HEK293 (cell line): ENCODE results near the gene TPI1.
A peak's percentile ranks its signal among the peaks of the same experiment; 100 is the strongest.

Experiments
- CTCF ChIP-seq: fragments of 450-650 bp; formaldehyde crosslinking; IDR thresholded peaks from 2 replicates; pipeline ENCODE4 v1.5.1; 2016; ENCODE audit warnings: missing biosample characterization, missing genetic modification characterization
- EGR2 ChIP-seq: fragments of 450-650 bp; formaldehyde crosslinking; IDR thresholded peaks from 2 replicates; pipeline ENCODE4 v1.5.1; 2016; ENCODE audit warnings: low read depth, missing biosample characterization, missing genetic modification characterization
- IKZF3 ChIP-seq: fragments of 450-650 bp; IDR thresholded peaks from 2 replicates; pipeline ENCODE4 v1.5.0; 2018; ENCODE audit warnings: missing biosample characterization, mild to moderate bottlenecking, missing genetic modification characterization, moderate library complexity
- KLF1 ChIP-seq: fragments of 450-650 bp; formaldehyde crosslinking; IDR thresholded peaks from 2 replicates; pipeline ENCODE4 v1.5.1; 2016; ENCODE audit warnings: missing biosample characterization, missing genetic modification characterization
- KLF10 ChIP-seq: fragments of 450-650 bp; IDR thresholded peaks from 2 replicates; pipeline ENCODE4 v1.5.1; 2018; ENCODE audit warnings: missing biosample characterization, mild to moderate bottlenecking, missing genetic modification characterization
- MZF1 ChIP-seq: fragments of 450-650 bp; formaldehyde crosslinking; IDR thresholded peaks from 2 replicates; pipeline ENCODE4 v1.5.1; 2017; ENCODE audit warnings: missing biosample characterization, missing genetic modification characterization, borderline replicate concordance
- SALL2 ChIP-seq: fragments of 450-650 bp; formaldehyde crosslinking; IDR thresholded peaks from 2 replicates; pipeline ENCODE4 v1.5.0; 2017; ENCODE audit warnings: missing biosample characterization, mild to moderate bottlenecking, missing genetic modification characterization, borderline replicate concordance
- TCF7L2 ChIP-seq: IDR thresholded peaks from 2 replicates; pipeline ENCODE4 v1.6.1; 2011; ENCODE audit warnings: low read depth, mild to moderate bottlenecking, inconsistent platforms, low read length, moderate library complexity, borderline replicate concordance
- TRIM28 ChIP-seq: IDR thresholded peaks from 2 replicates; pipeline ENCODE4 v1.6.1; 2011; ENCODE audit warnings: low read length, control low read depth, borderline replicate concordance
- ZBTB10 ChIP-seq: fragments of 450-650 bp; formaldehyde crosslinking; IDR thresholded peaks from 2 replicates; pipeline ENCODE4 v1.5.1; 2016; ENCODE audit warnings: missing biosample characterization, missing genetic modification characterization
- ZBTB20 ChIP-seq: fragments of 450-650 bp; formaldehyde crosslinking; IDR thresholded peaks from 2 replicates; pipeline ENCODE4 v1.5.1; 2016; ENCODE audit warnings: missing biosample characterization, missing genetic modification characterization
- ZBTB7A ChIP-seq: fragments of 450-650 bp; formaldehyde crosslinking; IDR thresholded peaks from 2 replicates; pipeline ENCODE4 v1.5.1; 2016; ENCODE audit warnings: low read depth, missing biosample characterization, missing genetic modification characterization
- ZNF114 ChIP-seq: fragments of 450-650 bp; formaldehyde crosslinking; IDR thresholded peaks from 2 replicates; pipeline ENCODE4 v1.5.0; 2017; ENCODE audit warnings: missing biosample characterization, missing genetic modification characterization
- ZNF24 ChIP-seq: fragments of 450-650 bp; formaldehyde crosslinking; IDR thresholded peaks from 2 replicates; pipeline ENCODE4 v1.5.1; 2016; ENCODE audit warnings: missing biosample characterization, missing genetic modification characterization
- ZNF248 ChIP-seq: fragments of 450-650 bp; formaldehyde crosslinking; IDR thresholded peaks from 2 replicates; pipeline ENCODE4 v1.5.1; 2017; ENCODE audit warnings: missing biosample characterization, missing genetic modification characterization
- ZNF266 ChIP-seq: fragments of 450-650 bp; formaldehyde crosslinking; IDR thresholded peaks from 2 replicates; pipeline ENCODE4 v1.5.1; 2016; ENCODE audit warnings: missing biosample characterization, missing genetic modification characterization, low read depth
- ZNF324 ChIP-seq: fragments of 450-650 bp; formaldehyde crosslinking; IDR thresholded peaks from 2 replicates; pipeline ENCODE4 v1.5.1; 2016; ENCODE audit warnings: missing biosample characterization, missing genetic modification characterization
- ZNF341 ChIP-seq: fragments of 450-650 bp; formaldehyde crosslinking; IDR thresholded peaks from 2 replicates; pipeline ENCODE4; 2016; ENCODE audit warnings: low read depth, missing biosample characterization, missing genetic modification characterization
- ZNF366 ChIP-seq: fragments of 450-650 bp; formaldehyde crosslinking; conservative IDR thresholded peaks from 2 replicates; pipeline ENCODE4 v1.5.1; 2016; ENCODE audit warnings: missing biosample characterization, missing genetic modification characterization
- ZNF501 ChIP-seq: fragments of 450-650 bp; formaldehyde crosslinking; IDR thresholded peaks from 2 replicates; pipeline ENCODE4 v1.5.1; 2016; ENCODE audit warnings: missing biosample characterization, missing genetic modification characterization
- ZNF600 ChIP-seq: fragments of 450-650 bp; formaldehyde crosslinking; IDR thresholded peaks from 2 replicates; pipeline ENCODE4 v1.5.1; 2016; ENCODE audit warnings: missing biosample characterization, missing genetic modification characterization
- ZNF621 ChIP-seq: fragments of 450-650 bp; formaldehyde crosslinking; IDR thresholded peaks from 2 replicates; pipeline ENCODE4 v1.5.1; 2017; ENCODE audit warnings: missing biosample characterization, missing genetic modification characterization
- ZNF76 ChIP-seq: fragments of 450-650 bp; formaldehyde crosslinking; IDR thresholded peaks from 2 replicates; pipeline ENCODE4; 2016; ENCODE audit warnings: low read depth, missing biosample characterization, missing genetic modification characterization, borderline replicate concordance
- ZSCAN30 ChIP-seq: fragments of 450-650 bp; IDR thresholded peaks from 2 replicates; pipeline ENCODE4 v1.5.1; 2018; ENCODE audit warnings: missing biosample characterization, mild to moderate bottlenecking, missing genetic modification characterization, moderate library complexity
- TF ChIP-seq, protein P1 (sequence below): fragments of 450-650 bp; formaldehyde crosslinking; IDR thresholded peaks from 2 replicates; pipeline ENCODE4 v1.5.1; 2016; ENCODE audit warnings: missing biosample characterization, missing genetic modification characterization
- TF ChIP-seq, protein P2 (sequence below): fragments of 450-650 bp; formaldehyde crosslinking; IDR thresholded peaks from 2 replicates; pipeline ENCODE4 v1.5.1; 2016; ENCODE audit warnings: missing biosample characterization, missing genetic modification characterization, low read depth
- TF ChIP-seq, protein P3 (sequence below): fragments of 450-650 bp; formaldehyde crosslinking; IDR thresholded peaks from 2 replicates; pipeline ENCODE4 v1.5.1; 2016; ENCODE audit warnings: missing biosample characterization, missing genetic modification characterization
- TF ChIP-seq, protein P4 (sequence below): fragments of 450-650 bp; formaldehyde crosslinking; IDR thresholded peaks from 2 replicates; pipeline ENCODE4 v1.5.1; 2017; ENCODE audit warnings: missing biosample characterization, missing genetic modification characterization

TPI1 gene

GRCh38 chr12:6914947-6915788 is 47.8 kb downstream of the TPI1 start (continued):
- TF ChIP-seq ZNF24 (tag by site-specific recombination): no peak
- TF ChIP-seq EGR2 (tag by site-specific recombination): peak; percentile 52
- no peak for TF ChIP-seq ZNF114 (tag by site-specific recombination)
- TF ChIP-seq, protein P1, sequence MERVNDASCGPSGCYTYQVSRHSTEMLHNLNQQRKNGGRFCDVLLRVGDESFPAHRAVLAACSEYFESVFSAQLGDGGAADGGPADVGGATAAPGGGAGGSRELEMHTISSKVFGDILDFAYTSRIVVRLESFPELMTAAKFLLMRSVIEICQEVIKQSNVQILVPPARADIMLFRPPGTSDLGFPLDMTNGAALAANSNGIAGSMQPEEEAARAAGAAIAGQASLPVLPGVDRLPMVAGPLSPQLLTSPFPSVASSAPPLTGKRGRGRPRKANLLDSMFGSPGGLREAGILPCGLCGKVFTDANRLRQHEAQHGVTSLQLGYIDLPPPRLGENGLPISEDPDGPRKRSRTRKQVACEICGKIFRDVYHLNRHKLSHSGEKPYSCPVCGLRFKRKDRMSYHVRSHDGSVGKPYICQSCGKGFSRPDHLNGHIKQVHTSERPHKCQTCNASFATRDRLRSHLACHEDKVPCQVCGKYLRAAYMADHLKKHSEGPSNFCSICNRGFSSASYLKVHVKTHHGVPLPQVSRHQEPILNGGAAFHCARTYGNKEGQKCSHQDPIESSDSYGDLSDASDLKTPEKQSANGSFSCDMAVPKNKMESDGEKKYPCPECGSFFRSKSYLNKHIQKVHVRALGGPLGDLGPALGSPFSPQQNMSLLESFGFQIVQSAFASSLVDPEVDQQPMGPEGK (tag by site-specific recombination): peak; percentile 58
- TF ChIP-seq ZBTB10 (tag by site-specific recombination): no peak
- TF ChIP-seq IKZF3 (tag by site-specific recombination): no peak
- TF ChIP-seq ZNF621 (tag by site-specific recombination): no peak
- TF ChIP-seq, protein P2, sequence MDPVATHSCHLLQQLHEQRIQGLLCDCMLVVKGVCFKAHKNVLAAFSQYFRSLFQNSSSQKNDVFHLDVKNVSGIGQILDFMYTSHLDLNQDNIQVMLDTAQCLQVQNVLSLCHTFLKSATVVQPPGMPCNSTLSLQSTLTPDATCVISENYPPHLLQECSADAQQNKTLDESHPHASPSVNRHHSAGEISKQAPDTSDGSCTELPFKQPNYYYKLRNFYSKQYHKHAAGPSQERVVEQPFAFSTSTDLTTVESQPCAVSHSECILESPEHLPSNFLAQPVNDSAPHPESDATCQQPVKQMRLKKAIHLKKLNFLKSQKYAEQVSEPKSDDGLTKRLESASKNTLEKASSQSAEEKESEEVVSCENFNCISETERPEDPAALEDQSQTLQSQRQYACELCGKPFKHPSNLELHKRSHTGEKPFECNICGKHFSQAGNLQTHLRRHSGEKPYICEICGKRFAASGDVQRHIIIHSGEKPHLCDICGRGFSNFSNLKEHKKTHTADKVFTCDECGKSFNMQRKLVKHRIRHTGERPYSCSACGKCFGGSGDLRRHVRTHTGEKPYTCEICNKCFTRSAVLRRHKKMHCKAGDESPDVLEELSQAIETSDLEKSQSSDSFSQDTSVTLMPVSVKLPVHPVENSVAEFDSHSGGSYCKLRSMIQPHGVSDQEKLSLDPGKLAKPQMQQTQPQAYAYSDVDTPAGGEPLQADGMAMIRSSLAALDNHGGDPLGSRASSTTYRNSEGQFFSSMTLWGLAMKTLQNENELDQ (tag by site-specific recombination): no peak
- TF ChIP-seq, protein P3, sequence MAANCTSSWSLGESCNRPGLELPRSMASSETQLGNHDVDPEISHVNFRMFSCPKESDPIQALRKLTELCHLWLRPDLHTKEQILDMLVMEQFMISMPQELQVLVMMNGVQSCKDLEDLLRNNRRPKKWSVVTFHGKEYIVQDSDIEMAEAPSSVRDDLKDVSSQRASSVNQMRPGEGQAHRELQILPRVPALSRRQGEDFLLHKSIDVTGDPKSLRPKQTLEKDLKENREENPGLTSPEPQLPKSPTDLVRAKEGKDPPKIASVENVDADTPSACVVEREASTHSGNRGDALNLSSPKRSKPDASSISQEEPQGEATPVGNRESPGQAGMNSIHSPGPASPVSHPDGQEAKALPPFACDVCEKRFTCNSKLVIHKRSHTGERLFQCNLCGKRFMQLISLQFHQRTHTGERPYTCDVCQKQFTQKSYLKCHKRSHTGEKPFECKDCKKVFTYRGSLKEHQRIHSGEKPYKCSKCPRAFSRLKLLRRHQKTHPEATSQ (tag by site-specific recombination): no peak
- peak; percentile 76 for TF ChIP-seq MZF1 (tag by site-specific recombination)
- TF ChIP-seq ZNF324 (tag by site-specific recombination): no peak
- peak; percentile 5; the same call in 1 of the 2 replicates for TF ChIP-seq CTCF (tag by site-specific recombination)
- no peak for TF ChIP-seq ZNF248
- TF ChIP-seq TCF7L2: no peak
- TF ChIP-seq ZNF76 (tag by site-specific recombination): peak; percentile 28; the same call in 1 of the 2 replicates
- no peak for TF ChIP-seq ZNF600 (tag by site-specific recombination)
- TF ChIP-seq ZNF501: peak; percentile 3; the same call in 1 of the 2 replicates
- TF ChIP-seq TRIM28: no peak
- TF ChIP-seq ZBTB20: peak; percentile 63; the same call in 1 of the 2 replicates
- TF ChIP-seq ZNF266: 0 out of 2 replicates have a peak, but pooled peaks have one; percentile 7
- TF ChIP-seq, protein P4, sequence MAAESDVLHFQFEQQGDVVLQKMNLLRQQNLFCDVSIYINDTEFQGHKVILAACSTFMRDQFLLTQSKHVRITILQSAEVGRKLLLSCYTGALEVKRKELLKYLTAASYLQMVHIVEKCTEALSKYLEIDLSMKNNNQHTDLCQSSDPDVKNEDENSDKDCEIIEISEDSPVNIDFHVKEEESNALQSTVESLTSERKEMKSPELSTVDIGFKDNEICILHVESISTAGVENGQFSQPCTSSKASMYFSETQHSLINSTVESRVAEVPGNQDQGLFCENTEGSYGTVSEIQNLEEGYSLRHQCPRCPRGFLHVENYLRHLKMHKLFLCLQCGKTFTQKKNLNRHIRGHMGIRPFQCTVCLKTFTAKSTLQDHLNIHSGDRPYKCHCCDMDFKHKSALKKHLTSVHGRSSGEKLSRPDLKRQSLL (tag by site-specific recombination): no peak
- no peak for TF ChIP-seq ZBTB7A
- no peak for TF ChIP-seq SALL2 (tag by site-specific recombination)
- peak; percentile 58 for TF ChIP-seq KLF1 (tag by site-specific recombination)
- peak; percentile 73 for TF ChIP-seq ZNF341 (tag by site-specific recombination)
- TF ChIP-seq ZSCAN30 (tag by site-specific recombination): no peak
- no peak for TF ChIP-seq KLF10 (tag by site-specific recombination)
- TF ChIP-seq ZNF366 (tag by site-specific recombination): peak; percentile 60; the same call in 1 of the 2 replicates
